ENCODE data around the gene SOCS7.
"Not testable (repeated sequence)": the region's sequence is repeated elsewhere in the genome, so short reads cannot be mapped to it uniquely, and the experiment has no call there.

The SOCS7 gene

DNA sequence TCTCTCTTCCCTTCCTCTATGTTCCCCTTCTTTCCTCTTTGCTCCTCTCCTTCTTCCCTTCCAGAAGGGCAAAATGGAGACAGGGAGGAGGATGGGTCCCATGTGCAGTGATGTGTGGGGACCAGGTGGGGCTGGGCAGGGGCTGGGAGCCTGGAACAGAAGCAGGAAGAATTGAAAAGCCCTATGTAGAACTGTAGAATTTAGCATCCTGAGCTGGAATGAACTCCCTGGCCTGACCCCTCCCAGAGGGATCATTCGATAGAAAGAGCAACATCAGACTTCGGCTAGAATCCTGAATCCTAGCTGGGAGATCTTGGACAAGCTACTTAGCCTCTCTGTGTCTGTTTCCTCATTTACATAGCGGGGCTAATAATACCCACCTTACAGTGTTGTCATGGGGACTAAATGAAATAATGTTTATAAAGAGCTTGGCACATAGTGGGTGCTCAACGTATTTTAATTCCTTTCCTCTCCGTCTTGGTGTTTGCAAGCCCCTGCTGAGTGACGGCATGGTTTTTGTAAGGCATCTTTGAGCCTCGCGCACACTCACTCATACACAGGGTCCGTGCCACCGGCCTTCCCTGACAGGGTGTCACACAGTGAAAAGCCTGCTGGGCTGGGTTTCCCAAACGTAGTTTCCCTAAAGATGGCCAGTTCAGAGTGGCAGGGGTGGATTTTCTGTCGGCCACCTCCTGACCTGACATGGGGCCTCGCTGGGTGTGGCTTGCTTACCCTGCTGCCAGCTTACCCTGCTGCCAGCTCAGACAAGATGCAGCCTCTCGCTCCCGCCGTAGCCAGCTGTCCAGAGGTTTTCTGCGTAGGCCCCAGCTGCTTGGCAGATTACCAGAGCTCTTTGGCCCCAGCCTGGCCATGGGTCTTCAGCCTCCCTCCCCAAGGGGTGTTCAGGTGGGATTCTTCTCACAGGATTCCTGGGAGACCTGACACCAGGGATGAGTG, 70.5 kb downstream of the SOCS7 start:
- no peak for DNase-seq

- no peak for DNase-seq
These were observed 72.8 kb downstream of the SOCS7 start for GRCh38 chr17:38424297-38424972.

- DNase-seq: no peak
These were observed 73.4 kb downstream of the SOCS7 start for GRCh38 chr17:38425031-38425430.

DNA sequence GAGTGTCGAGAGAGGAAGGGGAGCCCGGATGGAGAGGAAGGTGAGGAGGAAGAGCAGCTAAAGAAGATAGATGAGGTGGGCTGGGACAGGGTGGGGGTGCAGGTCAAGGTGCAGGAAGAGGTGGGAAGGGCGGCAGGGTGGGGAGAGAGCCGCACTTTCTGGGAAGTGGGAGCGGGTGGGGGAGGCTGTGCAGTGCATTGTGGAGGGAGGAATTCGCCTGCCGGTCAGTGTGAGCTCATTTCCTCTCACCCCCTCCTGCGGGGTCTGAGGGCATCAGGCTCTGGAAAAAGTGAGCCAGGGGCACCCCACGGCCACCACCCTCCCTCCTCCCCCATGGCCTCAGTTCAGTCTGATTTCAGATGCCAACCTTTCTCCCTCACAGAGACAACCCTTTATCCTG, 74.1 kb downstream of the SOCS7 start:
- no peak for DNase-seq

GRCh38 chr17:38426441-38426840, 74.8 kb downstream of the SOCS7 start:
- no peak for DNase-seq

- DNase-seq: no peak
These were observed 75.7 kb downstream of the SOCS7 start for GRCh38 chr17:38427160-38427949.

GRCh38 chr17:38428112-38428642, 76.5 kb downstream of the SOCS7 start, which contains the start of gene ARHGAP23:
ARHGAP23 (plus strand) TSS chr17:38428464; CDS start chr17:38428486, 22 bp downstream.
- no peak for DNase-seq

GRCh38 chr17:38428643-38429371, 77.2 kb downstream of the SOCS7 start:
- DNase-seq: no peak

- no peak for DNase-seq
These were observed 77.9 kb downstream of the SOCS7 start for GRCh38 chr17:38429476-38430100.

GRCh38 chr17:38430316-38430715, 78.7 kb downstream of the SOCS7 start:
- DNase-seq: no peak

GRCh38 chr17:38430822-38431221, 79.2 kb downstream of the SOCS7 start:
- no peak for DNase-seq

- no peak for DNase-seq
These were observed 79.9 kb downstream of the SOCS7 start for GRCh38 chr17:38431346-38432145.

DNA sequence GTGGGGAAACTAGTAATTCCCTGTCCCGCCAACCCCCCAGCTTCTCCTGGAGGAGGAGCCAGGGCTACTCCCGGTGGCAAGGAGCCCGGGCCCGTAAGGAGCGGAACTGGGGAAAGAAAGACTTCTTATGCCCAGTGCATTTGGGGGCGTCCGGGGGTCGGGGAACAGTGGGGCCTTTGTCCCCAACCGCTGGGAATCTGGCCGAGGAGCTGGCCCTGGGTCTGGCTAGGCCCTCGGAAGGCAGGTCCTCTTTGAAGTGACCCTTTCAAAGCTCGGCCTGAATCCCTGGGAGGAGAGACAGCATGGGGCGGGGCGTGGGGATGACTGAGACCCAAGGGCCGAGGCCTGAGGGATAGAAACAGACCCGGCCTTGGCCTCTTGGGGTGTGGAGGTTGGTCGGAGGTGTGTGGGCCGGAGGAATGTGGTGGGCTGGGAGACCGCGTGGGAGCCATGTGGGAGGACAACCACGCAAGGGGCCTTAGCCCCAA, 82.6 kb downstream of the SOCS7 start:
- no peak for DNase-seq

GRCh38 chr17:38435795-38436194, 84.2 kb downstream of the SOCS7 start:
- DNase-seq: no peak

GRCh38 chr17:38436386-38436785, 84.7 kb downstream of the SOCS7 start:
- DNase-seq: no peak

DNA sequence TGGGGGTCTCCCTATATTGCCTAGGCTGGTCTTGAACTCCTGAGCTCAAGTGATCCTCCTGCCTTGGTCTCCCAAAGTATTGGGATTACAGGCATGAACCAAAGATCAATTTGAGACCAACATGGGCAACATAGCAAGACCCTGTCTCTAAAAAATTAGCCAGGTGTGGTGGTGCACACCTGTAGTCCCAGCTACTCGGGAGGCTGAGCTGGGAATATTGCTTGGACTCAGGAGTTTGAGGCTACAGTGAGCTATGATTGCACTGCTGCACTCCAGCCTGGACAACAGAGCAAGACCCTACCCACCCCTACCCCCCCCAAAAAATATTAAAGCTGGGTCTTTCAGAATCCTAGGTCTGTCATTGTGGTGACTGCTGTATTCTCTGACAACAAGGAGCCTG, 85.7 kb downstream of the SOCS7 start:
- not testable (repeated sequence) for DNase-seq

GRCh38 chr17:38439436-38439835, 87.8 kb downstream of the SOCS7 start:
- DNase-seq: no peak

GRCh38 chr17:38440614-38441397, 89.2 kb downstream of the SOCS7 start:
- no peak for DNase-seq

GRCh38 chr17:38441429-38442061, 89.9 kb downstream of the SOCS7 start:
- no peak for DNase-seq

Data from KG1 (cell line).